GM10266 (cell line): ENCODE data around the gene C1orf159.

ENCODE experiments used
- DNase-seq: peaks from one replicate; pipeline ENCODE4 v3.0.0; 2012; ENCODE audit errors: extremely low spot score
- TF ChIP-seq, protein P1 (sequence below): IDR thresholded peaks from 2 replicates; pipeline ENCODE4 v1.5.1; 2012; ENCODE audit warnings: mild to moderate bottlenecking, low read depth; ENCODE audit not compliant: control insufficient read depth, insufficient read depth; ENCODE audit errors: missing control alignments

Gene C1orf159

DNA sequence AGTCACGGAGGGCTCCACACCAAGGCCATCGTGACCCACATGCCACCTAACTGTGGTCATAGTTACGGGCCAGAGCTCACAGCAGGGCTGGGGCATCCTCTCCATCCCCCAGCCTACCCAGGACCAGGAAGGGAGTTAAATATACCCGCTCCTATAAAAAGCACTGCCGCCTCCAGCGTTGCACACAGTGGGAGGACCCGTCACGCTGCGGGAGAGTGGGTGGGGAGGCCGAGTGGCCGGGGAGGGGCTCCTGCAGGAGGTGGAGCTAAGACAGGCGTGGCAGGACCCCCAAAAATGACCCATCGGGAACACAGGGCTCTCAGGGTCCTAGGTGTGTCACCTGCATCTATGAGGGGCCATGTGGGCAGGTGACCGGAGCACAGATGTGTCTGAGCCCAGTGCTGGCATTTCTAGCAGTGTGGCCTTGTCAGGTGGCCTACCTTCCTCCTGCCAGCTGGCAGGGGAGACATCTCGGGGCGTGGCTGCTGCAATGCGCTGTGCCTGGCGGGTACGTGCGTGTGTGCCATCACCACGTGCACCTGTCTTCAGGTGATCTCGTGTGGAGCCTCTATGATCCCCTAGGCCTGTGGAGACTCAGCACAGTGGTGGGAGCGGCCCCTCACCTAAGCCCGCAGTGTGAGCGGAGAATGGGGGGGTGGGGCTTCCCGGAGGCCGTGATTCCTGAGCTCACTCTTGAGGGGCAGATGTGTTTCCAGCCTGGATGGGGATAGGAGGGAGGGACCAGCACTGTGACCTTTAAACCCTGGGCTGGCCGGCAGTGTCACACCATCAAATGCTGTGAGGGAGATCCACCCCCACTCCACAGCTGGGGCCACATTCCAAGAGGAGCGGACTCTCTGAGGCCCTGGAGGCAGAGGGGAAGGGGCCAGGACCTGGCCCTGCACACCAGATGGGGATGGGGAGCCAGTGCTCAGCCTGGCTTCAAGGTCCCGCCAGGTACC, 78.2 kb downstream of the C1orf159 start:
- DNase-seq = no peak
- TF ChIP-seq, protein P1, sequence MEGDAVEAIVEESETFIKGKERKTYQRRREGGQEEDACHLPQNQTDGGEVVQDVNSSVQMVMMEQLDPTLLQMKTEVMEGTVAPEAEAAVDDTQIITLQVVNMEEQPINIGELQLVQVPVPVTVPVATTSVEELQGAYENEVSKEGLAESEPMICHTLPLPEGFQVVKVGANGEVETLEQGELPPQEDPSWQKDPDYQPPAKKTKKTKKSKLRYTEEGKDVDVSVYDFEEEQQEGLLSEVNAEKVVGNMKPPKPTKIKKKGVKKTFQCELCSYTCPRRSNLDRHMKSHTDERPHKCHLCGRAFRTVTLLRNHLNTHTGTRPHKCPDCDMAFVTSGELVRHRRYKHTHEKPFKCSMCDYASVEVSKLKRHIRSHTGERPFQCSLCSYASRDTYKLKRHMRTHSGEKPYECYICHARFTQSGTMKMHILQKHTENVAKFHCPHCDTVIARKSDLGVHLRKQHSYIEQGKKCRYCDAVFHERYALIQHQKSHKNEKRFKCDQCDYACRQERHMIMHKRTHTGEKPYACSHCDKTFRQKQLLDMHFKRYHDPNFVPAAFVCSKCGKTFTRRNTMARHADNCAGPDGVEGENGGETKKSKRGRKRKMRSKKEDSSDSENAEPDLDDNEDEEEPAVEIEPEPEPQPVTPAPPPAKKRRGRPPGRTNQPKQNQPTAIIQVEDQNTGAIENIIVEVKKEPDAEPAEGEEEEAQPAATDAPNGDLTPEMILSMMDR = no peak

GRCh38 chr1:1035291-1035943, 80.5 kb downstream of the C1orf159 start:
- no peak for DNase-seq
- TF ChIP-seq, protein P1 = no peak

GRCh38 chr1:1034439-1034781, 81.5 kb downstream of the C1orf159 start:
- DNase-seq = no peak
- TF ChIP-seq, protein P1 = no peak

- TF ChIP-seq, protein P1 = no peak
- DNase-seq = no peak
These were observed 82.0 kb downstream of the C1orf159 start for GRCh38 chr1:1033731-1034438.

DNA sequence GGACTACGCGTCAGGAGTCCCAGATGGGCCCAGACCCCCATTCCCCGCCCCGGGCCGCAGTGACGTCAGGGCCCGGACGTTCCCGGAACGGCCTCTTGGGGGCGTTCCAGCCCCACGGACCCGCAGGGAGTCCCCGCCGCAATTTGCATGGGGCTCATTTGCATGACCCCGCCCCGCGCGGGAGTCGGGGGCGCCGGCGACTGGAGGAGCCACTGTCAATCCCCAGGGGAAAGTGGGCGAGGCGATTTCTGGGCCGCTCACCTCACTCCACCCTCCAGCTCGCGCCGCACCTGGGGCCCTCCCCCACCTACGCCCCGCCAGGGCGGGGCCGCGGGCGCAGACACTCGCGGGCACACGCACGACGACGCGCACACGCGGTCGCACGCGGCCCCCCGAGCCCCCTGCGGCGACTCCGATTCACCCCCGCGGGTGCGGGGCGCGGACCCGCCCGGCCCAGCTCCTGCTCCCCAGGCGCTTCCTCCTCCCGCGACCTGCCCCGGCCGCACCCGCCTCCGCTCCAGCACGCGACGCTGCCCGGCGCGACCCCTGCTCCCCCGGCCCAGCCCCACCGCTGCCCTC, 82.8 kb downstream of the C1orf159 start:
- TF ChIP-seq, protein P1 = peak; percentile 84
- DNase-seq = peak; percentile 99

GRCh38 chr1:1032424-1032823, 83.5 kb downstream of the C1orf159 start:
- TF ChIP-seq, protein P1 = peak; percentile 41
- no peak for DNase-seq
